ENCODE data around the gene FAM221B.

DNA sequence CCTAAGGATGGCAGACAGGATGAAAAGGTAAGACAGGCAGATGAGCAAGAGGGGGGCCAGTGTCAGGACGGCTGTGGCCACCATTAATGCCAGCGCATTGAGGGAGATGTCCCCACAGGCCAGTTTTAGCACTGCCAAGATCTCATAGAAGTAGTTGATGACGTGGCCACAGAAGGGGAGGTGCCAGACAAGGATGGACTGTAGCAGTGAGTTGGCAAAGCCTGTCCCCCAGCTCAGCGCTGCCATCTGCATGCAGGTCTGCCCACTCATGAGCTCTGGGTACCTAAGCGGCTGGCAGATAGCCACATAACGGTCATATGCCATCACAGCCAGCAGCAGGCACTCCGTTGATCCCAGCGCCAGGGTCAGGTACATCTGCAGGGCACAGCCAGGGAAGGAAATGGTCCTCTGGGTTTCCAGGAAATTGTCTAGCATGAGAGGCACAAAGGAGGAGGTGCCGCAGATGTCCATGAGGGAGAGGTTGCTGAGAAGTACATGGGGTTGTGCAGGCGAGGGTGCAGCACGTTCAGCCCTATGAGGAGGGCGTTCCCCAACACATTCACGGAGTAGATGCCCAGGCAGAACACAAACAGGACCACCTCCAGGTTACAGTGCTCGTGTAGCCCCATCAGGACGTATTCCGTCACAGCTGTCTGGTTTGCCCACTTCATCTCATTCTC is 30.9 kb upstream of the FAM221B start:
- TF ChIP-seq, protein P1, sequence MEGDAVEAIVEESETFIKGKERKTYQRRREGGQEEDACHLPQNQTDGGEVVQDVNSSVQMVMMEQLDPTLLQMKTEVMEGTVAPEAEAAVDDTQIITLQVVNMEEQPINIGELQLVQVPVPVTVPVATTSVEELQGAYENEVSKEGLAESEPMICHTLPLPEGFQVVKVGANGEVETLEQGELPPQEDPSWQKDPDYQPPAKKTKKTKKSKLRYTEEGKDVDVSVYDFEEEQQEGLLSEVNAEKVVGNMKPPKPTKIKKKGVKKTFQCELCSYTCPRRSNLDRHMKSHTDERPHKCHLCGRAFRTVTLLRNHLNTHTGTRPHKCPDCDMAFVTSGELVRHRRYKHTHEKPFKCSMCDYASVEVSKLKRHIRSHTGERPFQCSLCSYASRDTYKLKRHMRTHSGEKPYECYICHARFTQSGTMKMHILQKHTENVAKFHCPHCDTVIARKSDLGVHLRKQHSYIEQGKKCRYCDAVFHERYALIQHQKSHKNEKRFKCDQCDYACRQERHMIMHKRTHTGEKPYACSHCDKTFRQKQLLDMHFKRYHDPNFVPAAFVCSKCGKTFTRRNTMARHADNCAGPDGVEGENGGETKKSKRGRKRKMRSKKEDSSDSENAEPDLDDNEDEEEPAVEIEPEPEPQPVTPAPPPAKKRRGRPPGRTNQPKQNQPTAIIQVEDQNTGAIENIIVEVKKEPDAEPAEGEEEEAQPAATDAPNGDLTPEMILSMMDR (IDR thresholded peaks at IDR 0.05): no peak
- TF ChIP-seq POLR2A (IDR thresholded peaks at IDR 0.05; ENCODE audit: low read depth) (no peak), EP300 (IDR thresholded peaks at IDR 0.05) (no peak)
